Astrocyte (in vitro differentiated cells and primary cell): ENCODE measurements around the gene UBE2QL1. TPM values are rescaled to one million over a fixed set of nuclear protein-coding genes. Genes with fewer than 3 reads are reported as not detected.

ENCODE experiments used
- DNase-seq: peaks from one replicate; pipeline ENCODE4 v3.0.0-alpha.2; 2010; ENCODE audit warnings: low read depth
- FAIRE-seq: peaks from 2 replicates; lab custom pipeline; 2011; peaks lifted over from hg19 to GRCh38; lab: Jason Lieb, UNC
- H2AFZ ChIP-seq: 2 replicates; pipeline ENCODE4 v1.6.0; 2012; ENCODE audit warnings: low read depth, low read length, inconsistent platforms
- H3K27ac ChIP-seq: 2 replicates; pipeline ENCODE4 v1.5.1; 2011; ENCODE audit warnings: low read depth, low read length, inconsistent platforms
- H3K27me3 ChIP-seq: 2 replicates; pipeline ENCODE4 v1.6.0; 2011; ENCODE audit warnings: low read length, inconsistent platforms; ENCODE audit not compliant: insufficient read depth
- H3K36me3 ChIP-seq: 2 replicates; pipeline ENCODE4 v1.5.1; 2011; ENCODE audit warnings: low read length, inconsistent platforms; ENCODE audit not compliant: insufficient read depth
- H3K4me1 ChIP-seq: 2 replicates; pipeline ENCODE4 v1.5.1; 2011; ENCODE audit warnings: low read length, inconsistent platforms; ENCODE audit not compliant: insufficient read depth
- H3K4me2 ChIP-seq: 2 replicates; pipeline ENCODE4 v1.6.0; 2012; ENCODE audit warnings: low read length, inconsistent platforms
- H3K4me3 ChIP-seq: 2 replicates; pipeline ENCODE4 v1.5.1; 2011; ENCODE audit warnings: low read depth, mild to moderate bottlenecking, low read length, inconsistent platforms; ENCODE audit not compliant: insufficient read depth
- H3K79me2 ChIP-seq: 2 replicates; pipeline ENCODE4 v1.6.0; 2012; ENCODE audit warnings: mild to moderate bottlenecking, low read length, inconsistent platforms; ENCODE audit not compliant: insufficient read depth
- H3K9ac ChIP-seq: 2 replicates; pipeline ENCODE4 v1.6.0; 2012; ENCODE audit warnings: mild to moderate bottlenecking, low read length, inconsistent platforms
- H3K9me3 ChIP-seq: 2 replicates; pipeline ENCODE4 v1.5.1; 2012; ENCODE audit warnings: low read depth, mild to moderate bottlenecking, low read length, inconsistent platforms; ENCODE audit not compliant: insufficient read depth
- H4K20me1 ChIP-seq: 2 replicates; pipeline ENCODE4 v1.6.0; 2012; ENCODE audit warnings: low read length, inconsistent platforms; ENCODE audit not compliant: insufficient read depth
- H3K27ac Mint-ChIP-seq: one replicate; pipeline ENCODE4 v1.8.0; 2021; ENCODE audit warnings: mild to moderate bottlenecking, mixed read lengths; ENCODE audit not compliant: unreplicated experiment
- H3K27me3 Mint-ChIP-seq: one replicate; pipeline ENCODE4 v1.8.0; 2021; ENCODE audit warnings: low read depth, mixed read lengths; ENCODE audit not compliant: unreplicated experiment
- H3K36me3 Mint-ChIP-seq: one replicate; pipeline ENCODE4 v1.8.0; 2021; ENCODE audit warnings: low read depth, mixed read lengths; ENCODE audit not compliant: unreplicated experiment
- H3K4me1 Mint-ChIP-seq: one replicate; pipeline ENCODE4 v1.8.0; 2021; ENCODE audit warnings: low read depth, mixed read lengths; ENCODE audit not compliant: unreplicated experiment
- H3K4me3 Mint-ChIP-seq: one replicate; pipeline ENCODE4 v1.8.0; 2021; ENCODE audit warnings: mild to moderate bottlenecking, moderate library complexity, mixed read lengths; ENCODE audit not compliant: unreplicated experiment
- H3K9me3 Mint-ChIP-seq: one replicate; pipeline ENCODE4 v1.8.0; 2021; ENCODE audit warnings: mild to moderate bottlenecking, mixed read lengths; ENCODE audit not compliant: unreplicated experiment
- EZH2 ChIP-seq: IDR thresholded peaks from 2 replicates; pipeline ENCODE4 v1.6.1; 2012; ENCODE audit warnings: mild to moderate bottlenecking, low read length, inconsistent platforms; ENCODE audit not compliant: insufficient read depth
- total RNA-seq: library from RNA; stranded (reverse); gene quantifications from 2 replicates; pipeline ENCODE4 v1.2.1, GENCODE V29; 2021
- TF ChIP-seq, protein P1 (sequence below): IDR thresholded peaks from 2 replicates; pipeline ENCODE4 v1.5.1; 2011; ENCODE audit warnings: low read depth, mild to moderate bottlenecking, inconsistent platforms, low read length, moderate library complexity; ENCODE audit not compliant: insufficient read depth

The UBE2QL1 gene
- total RNA-seq, 1 donor from 2014 or later, result 0.50 TPM

DNA sequence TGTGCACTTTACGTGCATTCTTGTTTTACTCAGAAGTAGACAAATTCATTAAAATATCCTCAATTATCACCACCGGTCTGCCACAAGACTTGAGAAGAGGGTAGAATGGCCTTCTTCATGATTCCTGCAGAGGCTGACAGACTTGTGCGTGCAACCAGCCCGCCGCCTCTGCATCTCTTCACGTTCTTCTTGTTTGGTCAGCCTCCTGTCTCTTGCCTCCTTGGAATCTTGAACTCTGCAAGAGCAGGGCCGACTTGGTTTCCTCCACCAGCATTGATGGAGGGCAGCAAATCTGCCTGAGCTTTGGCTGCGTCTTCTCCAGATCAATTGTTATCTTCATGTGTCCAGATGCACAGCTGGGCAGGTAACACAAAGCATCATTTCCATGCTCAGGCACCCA lies 20.2 kb downstream of the UBE2QL1 start:
- no peak overlapping the region for H3K27ac Mint-ChIP-seq
- Histone ChIP-seq H3K9me3 (no peaks in the 10 kb centered on the region), H3K36me3 (no peaks in the 10 kb centered on the region), H3K4me3 (no peak overlapping the region), H2AFZ (no peak overlapping the region), H3K27ac (no peak overlapping the region), H3K27me3 (no peaks in the 10 kb centered on the region), H3K4me2 (no peak overlapping the region), H3K9ac (no peak overlapping the region), H3K79me2 (no peaks in the 10 kb centered on the region), H4K20me1 (no peaks in the 10 kb centered on the region), H3K4me1 (no peaks in the 10 kb centered on the region)
- H3K4me3 Mint-ChIP-seq, result no peak overlapping the region
- no peaks in the 10 kb centered on the region for H3K36me3 Mint-ChIP-seq
- H3K4me1 Mint-ChIP-seq, result peaks cover 6% of the 10 kb centered on the region
- FAIRE-seq (no peak), DNase-seq (no peak)
- no peak for TF ChIP-seq EZH2
- TF ChIP-seq, protein P1, sequence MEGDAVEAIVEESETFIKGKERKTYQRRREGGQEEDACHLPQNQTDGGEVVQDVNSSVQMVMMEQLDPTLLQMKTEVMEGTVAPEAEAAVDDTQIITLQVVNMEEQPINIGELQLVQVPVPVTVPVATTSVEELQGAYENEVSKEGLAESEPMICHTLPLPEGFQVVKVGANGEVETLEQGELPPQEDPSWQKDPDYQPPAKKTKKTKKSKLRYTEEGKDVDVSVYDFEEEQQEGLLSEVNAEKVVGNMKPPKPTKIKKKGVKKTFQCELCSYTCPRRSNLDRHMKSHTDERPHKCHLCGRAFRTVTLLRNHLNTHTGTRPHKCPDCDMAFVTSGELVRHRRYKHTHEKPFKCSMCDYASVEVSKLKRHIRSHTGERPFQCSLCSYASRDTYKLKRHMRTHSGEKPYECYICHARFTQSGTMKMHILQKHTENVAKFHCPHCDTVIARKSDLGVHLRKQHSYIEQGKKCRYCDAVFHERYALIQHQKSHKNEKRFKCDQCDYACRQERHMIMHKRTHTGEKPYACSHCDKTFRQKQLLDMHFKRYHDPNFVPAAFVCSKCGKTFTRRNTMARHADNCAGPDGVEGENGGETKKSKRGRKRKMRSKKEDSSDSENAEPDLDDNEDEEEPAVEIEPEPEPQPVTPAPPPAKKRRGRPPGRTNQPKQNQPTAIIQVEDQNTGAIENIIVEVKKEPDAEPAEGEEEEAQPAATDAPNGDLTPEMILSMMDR, result no peak
- peaks cover 3% of the 10 kb centered on the region for H3K9me3 Mint-ChIP-seq
- H3K27me3 Mint-ChIP-seq, result peaks cover 23% of the 10 kb centered on the region

DNA sequence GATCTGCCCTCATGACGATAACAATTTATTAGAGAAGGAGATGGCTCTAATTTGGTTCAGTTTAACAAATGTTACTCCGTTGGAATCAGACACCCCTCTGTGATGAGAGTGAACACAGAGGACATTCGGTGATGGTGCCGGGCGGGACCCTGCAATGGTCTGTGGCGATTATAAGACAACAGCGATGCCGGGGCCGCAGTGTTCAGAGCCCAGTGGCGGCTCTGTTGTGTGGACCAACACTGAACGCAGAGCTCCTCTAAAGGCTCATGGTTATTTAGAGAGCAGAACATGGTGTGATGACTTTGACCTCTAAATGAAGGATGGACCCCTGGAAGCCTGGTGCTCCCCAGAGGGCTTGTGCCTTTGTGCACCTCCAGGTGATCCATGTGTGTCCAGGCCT lies 21.2 kb downstream of the UBE2QL1 start:
- H3K4me3 Mint-ChIP-seq, result no peak overlapping the region
- no peak for DNase-seq
- Histone ChIP-seq H3K36me3 (no peaks in the 10 kb centered on the region), H4K20me1 (no peaks in the 10 kb centered on the region), H3K4me3 (no peak overlapping the region), H3K4me2 (no peak overlapping the region), H3K27ac (no peak overlapping the region), H3K79me2 (no peaks in the 10 kb centered on the region), H3K27me3 (no peaks in the 10 kb centered on the region), H3K9me3 (no peaks in the 10 kb centered on the region), H3K4me1 (no peaks in the 10 kb centered on the region), H3K9ac (no peak overlapping the region), H2AFZ (no peak overlapping the region)
- H3K27me3 Mint-ChIP-seq, result peaks cover 27% of the 10 kb centered on the region
- no peak overlapping the region for H3K27ac Mint-ChIP-seq
- no peaks in the 10 kb centered on the region for H3K36me3 Mint-ChIP-seq
- peaks cover 3% of the 10 kb centered on the region for H3K9me3 Mint-ChIP-seq
- peaks cover 6% of the 10 kb centered on the region for H3K4me1 Mint-ChIP-seq
- FAIRE-seq, result no peak
- TF ChIP-seq, protein P1, result no peak
- TF ChIP-seq EZH2, result no peak

DNA sequence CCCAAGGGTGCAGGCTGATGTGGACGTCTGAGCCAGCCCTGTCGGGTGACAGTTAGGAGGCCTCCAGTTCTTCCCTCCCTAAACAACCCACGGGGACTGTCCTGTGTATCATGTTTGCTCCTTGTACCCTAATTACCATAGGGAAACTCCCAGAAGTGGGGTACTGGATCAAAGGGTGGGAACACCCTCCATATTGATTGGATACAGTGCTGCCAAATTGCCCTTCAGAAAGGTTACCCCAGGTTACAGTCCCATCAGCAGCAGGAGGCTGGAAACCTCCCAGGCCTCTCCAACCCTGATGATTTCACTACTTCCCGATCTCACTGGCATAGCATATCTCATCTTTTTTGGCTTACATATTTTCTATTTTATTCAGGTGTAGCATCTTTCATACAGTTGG lies 22.0 kb downstream of the UBE2QL1 start:
- Mint-ChIP-seq H3K9me3 (peaks cover 3% of the 10 kb centered on the region), H3K27me3 (peaks cover 27% of the 10 kb centered on the region), H3K4me1 (peaks cover 6% of the 10 kb centered on the region), H3K36me3 (no peaks in the 10 kb centered on the region), H3K27ac (no peak overlapping the region), H3K4me3 (no peak overlapping the region)
- DNase-seq, result no peak
- no peaks in the 10 kb centered on the region for H3K9me3 ChIP-seq
- H3K27ac ChIP-seq, result no peak overlapping the region
- H3K4me2 ChIP-seq, result no peak overlapping the region
- no peaks in the 10 kb centered on the region for H3K27me3 ChIP-seq
- H2AFZ ChIP-seq, result no peak overlapping the region
- no peak overlapping the region for H3K4me3 ChIP-seq
- no peaks in the 10 kb centered on the region for H3K36me3 ChIP-seq
- no peak overlapping the region for H3K9ac ChIP-seq
- no peaks in the 10 kb centered on the region for H4K20me1 ChIP-seq
- FAIRE-seq, result no peak
- TF ChIP-seq, protein P1, result no peak
- no peak for TF ChIP-seq EZH2
- H3K4me1 ChIP-seq, result no peaks in the 10 kb centered on the region
- no peaks in the 10 kb centered on the region for H3K79me2 ChIP-seq
